ENCODE data around the gene KCNMA1.

The KCNMA1 gene

GRCh38 chr10:77172086-77172485 lies 465.5 kb downstream of the KCNMA1 start:
- Histone ChIP-seq H3K79me2 (ENCODE audit: insufficient read depth, low read depth) (no peaks in the 10 kb centered on the region), H3K4me3 (IDR thresholded peaks at IDR 0.05; ENCODE audit: insufficient read depth, low read depth, low read length) (no peak overlapping the region), H2AFZ (ENCODE audit: low read depth) (no peak overlapping the region), H4K20me1 (ENCODE audit: insufficient read depth) (no peaks in the 10 kb centered on the region), H3K4me2 (no peak overlapping the region), H3K27ac (no peak overlapping the region), H3K4me1 (ENCODE audit: low read depth, poor library complexity, severe bottlenecking) (peaks cover 21% of the 10 kb centered on the region), H3K36me3 (ENCODE audit: insufficient read depth) (no peaks in the 10 kb centered on the region), H3K9ac (no peak overlapping the region), H3K27me3 (ENCODE audit: insufficient read depth, low read depth) (no peaks in the 10 kb centered on the region)
- TF ChIP-seq CTCF (conservative IDR thresholded peaks at IDR 0.05; ENCODE audit: low read depth, low read length), result no peak

- H3K36me3 ChIP-seq (ENCODE audit: insufficient read depth), result no peaks in the 10 kb centered on the region
- no peaks in the 10 kb centered on the region for H4K20me1 ChIP-seq (ENCODE audit: insufficient read depth)
- no peak overlapping the region for H3K27ac ChIP-seq
- H3K79me2 ChIP-seq (ENCODE audit: insufficient read depth, low read depth), result no peaks in the 10 kb centered on the region
- TF ChIP-seq CTCF (conservative IDR thresholded peaks at IDR 0.05; ENCODE audit: low read depth, low read length), result no peak
- H3K9ac ChIP-seq, result no peak overlapping the region
- H3K27me3 ChIP-seq (ENCODE audit: insufficient read depth, low read depth), result no peaks in the 10 kb centered on the region
- H3K4me2 ChIP-seq, result no peak overlapping the region
- H3K4me3 ChIP-seq (IDR thresholded peaks at IDR 0.05; ENCODE audit: insufficient read depth, low read depth, low read length), result no peak overlapping the region
- H2AFZ ChIP-seq (ENCODE audit: low read depth), result no peak overlapping the region
- H3K4me1 ChIP-seq (ENCODE audit: low read depth, poor library complexity, severe bottlenecking), result no peaks in the 10 kb centered on the region
Measured at GRCh38 chr10:77168861-77169260, 468.7 kb downstream of the KCNMA1 start.

GRCh38 chr10:77168161-77168560 lies 469.4 kb downstream of the KCNMA1 start:
- Histone ChIP-seq H3K4me2 (no peak overlapping the region), H3K4me3 (IDR thresholded peaks at IDR 0.05; ENCODE audit: insufficient read depth, low read depth, low read length) (no peak overlapping the region), H3K9ac (no peak overlapping the region), H2AFZ (ENCODE audit: low read depth) (no peak overlapping the region), H3K36me3 (ENCODE audit: insufficient read depth) (no peaks in the 10 kb centered on the region), H3K4me1 (ENCODE audit: low read depth, poor library complexity, severe bottlenecking) (no peaks in the 10 kb centered on the region), H3K27me3 (ENCODE audit: insufficient read depth, low read depth) (no peaks in the 10 kb centered on the region), H4K20me1 (ENCODE audit: insufficient read depth) (no peaks in the 10 kb centered on the region), H3K79me2 (ENCODE audit: insufficient read depth, low read depth) (no peaks in the 10 kb centered on the region), H3K27ac (no peak overlapping the region)
- TF ChIP-seq CTCF (conservative IDR thresholded peaks at IDR 0.05; ENCODE audit: low read depth, low read length), result no peak

DNA sequence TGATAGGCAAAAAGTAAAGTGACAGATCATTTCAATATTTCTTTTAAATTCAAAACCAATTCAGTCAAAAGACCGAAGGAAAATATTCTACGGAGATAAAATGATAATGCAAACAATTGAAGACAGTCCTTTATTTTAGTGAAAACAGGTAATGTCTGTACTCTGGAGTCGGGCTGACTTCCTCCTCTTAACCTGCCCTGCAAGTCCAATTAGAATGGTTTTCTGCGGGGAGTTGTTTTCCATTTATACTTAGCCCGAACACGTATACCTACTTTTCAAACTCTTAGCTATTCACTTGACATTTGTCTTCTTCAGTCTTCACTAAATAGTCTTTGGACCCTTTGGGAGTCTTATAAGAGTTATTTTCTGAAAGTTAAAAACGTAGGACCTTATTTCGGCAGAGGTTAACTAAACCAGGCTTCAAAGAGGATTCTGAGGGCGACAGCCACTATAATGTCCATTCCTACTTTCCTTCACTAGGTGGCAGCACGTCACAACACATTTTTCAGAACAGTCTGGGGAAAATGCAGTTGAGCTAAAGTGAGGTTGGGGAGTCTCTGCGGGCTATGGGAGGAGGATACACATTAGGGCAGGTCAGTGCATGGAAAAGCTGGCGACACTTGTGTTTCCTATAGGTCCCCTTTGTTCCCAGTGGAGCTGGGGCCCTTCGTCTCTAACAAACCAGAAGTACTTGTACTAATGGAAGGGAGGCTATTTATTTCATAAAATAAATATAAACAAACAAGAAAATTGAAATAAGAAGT lies 472.0 kb downstream of the KCNMA1 start:
- H3K4me1 ChIP-seq (ENCODE audit: low read depth, poor library complexity, severe bottlenecking), result no peaks in the 10 kb centered on the region
- no peaks in the 10 kb centered on the region for H4K20me1 ChIP-seq (ENCODE audit: insufficient read depth)
- no peak overlapping the region for H3K9ac ChIP-seq
- no peak overlapping the region for H3K4me3 ChIP-seq (IDR thresholded peaks at IDR 0.05; ENCODE audit: insufficient read depth, low read depth, low read length)
- TF ChIP-seq CTCF (conservative IDR thresholded peaks at IDR 0.05; ENCODE audit: low read depth, low read length), result peak; percentile 91
- no peak overlapping the region for H3K4me2 ChIP-seq
- H2AFZ ChIP-seq (ENCODE audit: low read depth), result no peak overlapping the region
- no peaks in the 10 kb centered on the region for H3K27me3 ChIP-seq (ENCODE audit: insufficient read depth, low read depth)
- H3K79me2 ChIP-seq (ENCODE audit: insufficient read depth, low read depth), result no peaks in the 10 kb centered on the region
- H3K27ac ChIP-seq, result no peak overlapping the region
- H3K36me3 ChIP-seq (ENCODE audit: insufficient read depth), result no peaks in the 10 kb centered on the region

Data from KMS-11 (cell line).